ENCODE data around the gene ZBTB17. TPM values are rescaled to one million over a fixed set of nuclear protein-coding genes. Genes with fewer than 3 reads are reported as not detected.
A peak's percentile ranks its signal among the peaks of the same experiment; 100 is the strongest.

ZBTB17 gene
- total and polyA plus RNA-seq, 2 of the 8 experiments (the other 6 are each of a cell fraction or from before 2014, with no cell fraction given) = 24.7 to 36.2 TPM

- 0 out of 2 replicates have a peak overlapping the region, but pooled peaks have one; percentile 57 for H4K8ac ChIP-seq (ENCODE audit: extremely low read depth, insufficient read depth, low read length)
- no peak overlapping the region for H2BK20ac ChIP-seq (ENCODE audit: low read length)
- no peaks in the 10 kb centered on the region; the same call in 1 of the 2 replicates for H3K79me1 ChIP-seq (ENCODE audit: low read depth, low read length)
- FAIRE-seq (no peak), DNase-seq (ENCODE audit: low read depth in 1 of 2, low spot score in 2 of 2) (no peak)
- H4K91ac ChIP-seq (replicated peaks; ENCODE audit: insufficient read length, low read length) = no peak overlapping the region
- H2BK12ac ChIP-seq (ENCODE audit: low read depth, low read length) = no peak overlapping the region
- no peak overlapping the region for H2AFZ ChIP-seq (ENCODE audit: low read length)
- H3K36me3 ChIP-seq (ENCODE audit: control insufficient read depth in 2 of 4, insufficient read depth in 4 of 4, low read length in 3 of 4) = peaks cover 6 to 57% (median 32%) of the 10 kb centered on the region in 4 experiments; a peak in 7 of 8 replicates
- no peak overlapping the region for H3K14ac ChIP-seq (ENCODE audit: insufficient read length)
- no peak overlapping the region for H2BK5ac ChIP-seq (ENCODE audit: low read depth, low read length)
- TF ChIP-seq KDM1A (IDR thresholded peaks at IDR 0.05; ENCODE audit: borderline replicate concordance, low read length) (no peak), MAX (IDR thresholded peaks at IDR 0.05) (no peak), GABPA (IDR thresholded peaks at IDR 0.05; ENCODE audit: borderline replicate concordance, insufficient read depth, low read length) (no peak), ASH2L (IDR thresholded peaks at IDR 0.05; ENCODE audit: low read length) (no peak), PHF8 (conservative IDR thresholded peaks at IDR 0.05; ENCODE audit: low read depth, low read length) (no peak), POLR2AphosphoS5 (IDR thresholded peaks at IDR 0.05; ENCODE audit: low read depth, low read length) (peak; percentile 28)
- ChIA-PET CTCF (ENCODE audit: partially characterized antibody) (interaction anchor here (0.6 to 1.8 kb wide), 8 partner anchors 10 to 150 kb away, joined by 3 to 8 read pairs (median 4); partner anchors contain the start of gene ZBTB17), POLR2A (ENCODE audit: partially characterized antibody) (interaction anchor here (0.9 to 1.0 kb wide), 3 partner anchors 10 to 15 kb away, joined by 3 read pairs; no protein-coding TSS in a partner anchor)
- no peak overlapping the region for H3K4me2 ChIP-seq (ENCODE audit: insufficient read depth in 1 of 2, low read depth in 2 of 2, low read length in 2 of 2)
- H3K4me3 ChIP-seq (ENCODE audit: extremely low read depth in 1 of 4, insufficient read depth in 2 of 4, low read depth in 3 of 4, low read length in 4 of 4) = no peak overlapping the region
- no peak overlapping the region for H3K4ac ChIP-seq (replicated peaks; ENCODE audit: insufficient read length, low read depth, low read length)
- no peak overlapping the region for H3K27ac ChIP-seq (ENCODE audit: low read depth, low read length)
- no peaks in the 10 kb centered on the region for H3K79me2 ChIP-seq (ENCODE audit: control insufficient read depth in 1 of 2, insufficient read depth in 2 of 2, low read length in 2 of 2)
- H3K9me3 ChIP-seq (ENCODE audit: insufficient read depth in 2 of 2, low read depth in 1 of 2, low read length in 1 of 2) = no peaks in the 10 kb centered on the region
- peaks cover 2 to 15% of the 10 kb centered on the region in 2 experiments for H4K20me1 ChIP-seq (replicated peaks in 1 of 2; ENCODE audit: control insufficient read depth in 1 of 2, insufficient read depth in 2 of 2, low read length in 2 of 2)
- no peak overlapping the region for H3K23ac ChIP-seq (ENCODE audit: insufficient read length)
- no peak overlapping the region for H3K9ac ChIP-seq (replicated peaks in 1 of 4; ENCODE audit: extremely low read depth in 1 of 4, low read depth in 3 of 4, low read length in 3 of 4)
- no peak overlapping the region for H3K56ac ChIP-seq (replicated peaks; ENCODE audit: insufficient read length, low read depth, low read length)
- no peak overlapping the region for H3K18ac ChIP-seq (ENCODE audit: extremely low read depth, low read length)
- H2BK120ac ChIP-seq (replicated peaks; ENCODE audit: low read depth, low read length) = no peak overlapping the region
- WGBS, 2 experiments (ENCODE audit: extremely low coverage in 1 of 2, insufficient coverage in 1 of 2, insufficient read length in 1 of 2, insufficient replicate concordance in 2 of 2, low coverage in 1 of 2, low lambda C conversion rate in 2 of 2, missing lambda C conversion rate in 1 of 2) = 88% methylated on average over 11 of the region's 13 CpGs; no CpG with 5 or more reads in 1 of the 2 experiments
- no peak overlapping the region for H4K5ac ChIP-seq (ENCODE audit: insufficient read length, low read depth, low read length)
- H2BK15ac ChIP-seq (ENCODE audit: low read length) = no peak overlapping the region
- no peak overlapping the region for H2AK5ac ChIP-seq (ENCODE audit: low read depth, low read length)
- no peaks in the 10 kb centered on the region; a peak in 1 of 7 replicates for H3K4me1 ChIP-seq (replicated peaks in 1 of 4; ENCODE audit: control insufficient read depth in 3 of 4, insufficient read depth in 4 of 4, low read length in 3 of 4)
- no peaks in the 10 kb centered on the region for H3K23me2 ChIP-seq (ENCODE audit: low read depth, low read length)
- H3K27me3 ChIP-seq (replicated peaks in 1 of 4; ENCODE audit: control insufficient read depth in 3 of 4, extremely low read depth in 1 of 4, insufficient read depth in 3 of 4, low read length in 3 of 4) = no peaks in the 10 kb centered on the region
Measured at GRCh38 chr1:15941044-15941840, 34.7 kb downstream of the ZBTB17 start.

All from H1 (cell line).